Bone marrow (tissue), 2 donors: ENCODE data around the gene TBL3.

ENCODE experiments used
- DNase-seq, 2 donors: peaks; one replicate each; lab custom pipeline; 2025; lab: John Stamatoyannopoulos, UW

The TBL3 gene

DNA sequence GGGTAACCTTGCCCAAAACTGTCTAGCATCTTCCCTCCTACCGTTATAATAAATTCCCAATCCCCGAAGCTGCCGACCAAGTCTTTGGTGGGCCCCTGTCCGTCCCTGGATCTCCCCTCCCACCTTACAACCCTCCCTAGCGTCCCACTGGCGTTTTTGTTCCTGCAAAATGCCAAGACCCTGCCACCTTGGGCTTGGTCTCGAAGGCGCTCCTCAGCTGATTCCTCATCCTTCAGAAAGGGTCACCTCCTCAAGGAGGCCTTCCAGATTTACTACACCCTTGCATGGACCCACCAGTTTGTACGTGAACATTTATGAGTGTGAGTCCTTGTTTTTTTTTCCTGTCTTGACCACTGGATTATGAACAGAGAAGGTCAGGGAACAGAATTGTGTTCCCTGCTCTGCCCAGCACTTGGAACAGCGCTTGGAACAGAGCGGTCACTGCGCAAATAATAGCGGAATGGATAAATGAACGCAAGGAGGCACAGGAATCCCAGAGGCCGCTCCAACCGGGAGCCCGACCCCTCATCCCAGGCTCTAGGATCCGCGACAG lies 11.2 kb downstream of the TBL3 start:
- no peak for DNase-seq

DNA sequence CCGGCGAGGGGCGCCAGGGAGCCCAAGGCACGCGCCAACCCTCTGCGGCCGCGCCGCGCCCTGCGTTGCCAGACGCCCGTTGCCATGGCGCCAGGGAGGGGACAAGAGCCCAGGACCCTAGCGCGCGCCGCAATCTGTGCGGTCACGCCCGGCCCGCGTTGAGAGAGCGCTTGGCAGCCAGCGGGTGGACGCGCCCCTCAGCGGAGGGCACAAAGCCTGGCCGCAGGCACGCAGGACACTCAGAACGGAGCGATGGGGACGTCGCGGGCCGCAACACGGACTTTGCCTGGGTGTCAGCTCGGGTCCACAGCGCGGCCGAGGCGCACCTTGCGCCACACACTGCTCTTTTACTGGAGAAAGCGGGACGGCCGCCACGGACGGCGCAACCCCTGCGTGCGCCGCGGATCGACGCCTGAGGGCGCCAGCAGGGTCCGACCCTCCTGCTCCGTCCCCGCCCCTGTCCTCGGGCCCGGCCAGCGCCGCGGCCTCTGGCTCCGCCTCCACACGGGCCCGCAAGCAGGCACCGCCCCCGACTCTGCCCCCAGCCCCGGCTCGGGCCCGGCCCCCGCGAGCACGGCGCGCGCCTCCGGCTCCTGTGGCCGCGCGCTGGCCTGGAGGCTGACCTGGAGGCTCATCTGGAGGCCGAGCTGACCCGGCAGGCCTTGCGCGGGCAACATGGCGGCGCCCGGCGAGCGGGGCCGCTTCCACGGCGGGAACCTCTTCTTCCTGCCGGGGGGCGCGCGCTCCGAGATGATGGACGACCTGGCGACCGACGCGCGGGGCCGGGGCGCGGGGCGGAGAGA lies 11.9 kb downstream of the TBL3 start, which contains the start of gene GFER:
TSS of gene GFER (plus strand) at position 650 of the 803 bp plus-strand sequence. CDS start at position 676, 26 bp downstream.
- peak; percentile 50 to 74 for DNase-seq

DNA sequence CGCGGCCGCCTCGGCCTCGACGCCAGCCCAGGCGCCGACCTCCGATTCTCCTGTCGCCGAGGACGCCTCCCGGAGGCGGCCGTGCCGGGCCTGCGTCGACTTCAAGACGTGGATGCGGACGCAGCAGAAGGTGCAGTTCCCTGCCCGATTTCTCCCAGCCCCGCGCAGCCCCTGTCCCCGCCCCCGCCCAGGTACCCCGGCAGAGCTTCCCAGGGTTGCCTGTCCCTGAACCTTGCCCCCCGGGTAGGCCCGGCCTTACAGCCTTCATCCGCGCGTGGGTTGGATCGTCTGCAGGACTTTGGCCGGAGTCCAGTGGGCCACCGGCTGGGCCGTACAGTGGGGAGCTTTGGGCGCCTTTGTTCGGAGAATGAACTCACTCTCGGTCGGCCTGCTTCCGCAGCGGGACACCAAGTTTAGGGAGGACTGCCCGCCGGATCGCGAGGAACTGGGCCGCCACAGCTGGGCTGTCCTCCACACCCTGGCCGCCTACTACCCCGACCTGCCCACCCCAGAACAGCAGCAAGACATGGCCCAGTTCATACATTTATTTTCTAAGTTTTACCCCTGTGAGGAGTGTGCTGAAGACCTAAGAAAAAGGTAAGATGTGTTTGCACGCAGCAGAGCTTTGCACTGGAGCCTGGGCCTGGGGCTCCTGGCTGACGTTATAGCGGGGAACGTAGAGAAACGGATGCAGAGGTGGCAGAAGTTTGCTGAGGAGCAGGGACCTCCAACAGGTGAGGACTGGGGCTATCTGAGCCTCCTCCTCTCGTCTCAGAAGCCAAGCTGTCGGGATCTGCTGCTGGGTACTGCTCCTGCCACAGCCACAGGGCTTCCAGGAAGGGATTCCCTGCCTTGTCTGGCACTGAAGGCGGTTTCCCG lies 12.7 kb downstream of the TBL3 start:
- no peak for DNase-seq

DNA sequence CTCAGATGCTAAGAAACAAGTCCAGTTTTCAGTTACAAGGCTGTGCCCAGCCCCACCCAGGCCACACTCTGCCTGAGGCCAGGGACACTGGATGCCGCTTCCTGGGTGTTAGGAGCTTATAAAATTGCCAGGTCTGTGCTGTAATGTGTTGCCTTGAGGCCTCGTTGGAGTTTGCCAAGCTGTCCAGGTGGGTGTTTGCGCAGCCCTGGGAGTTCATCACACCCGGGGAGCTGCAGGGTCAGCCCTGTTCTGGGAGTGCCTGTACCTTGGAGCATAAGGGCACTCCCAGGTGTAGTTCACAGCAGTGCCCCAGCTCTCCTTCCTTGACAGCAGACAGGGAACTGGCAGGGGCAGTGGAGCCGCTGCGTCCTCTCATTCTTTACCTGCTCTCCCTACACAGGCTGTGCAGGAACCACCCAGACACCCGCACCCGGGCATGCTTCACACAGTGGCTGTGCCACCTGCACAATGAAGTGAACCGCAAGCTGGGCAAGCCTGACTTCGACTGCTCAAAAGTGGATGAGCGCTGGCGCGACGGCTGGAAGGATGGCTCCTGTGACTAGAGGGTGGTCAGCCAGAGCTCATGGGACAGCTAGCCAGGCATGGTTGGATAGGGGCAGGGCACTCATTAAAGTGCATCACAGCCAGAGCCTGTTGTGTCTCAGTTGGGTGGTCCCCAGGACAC lies 13.8 kb downstream of the TBL3 start:
- no peak for DNase-seq

DNA sequence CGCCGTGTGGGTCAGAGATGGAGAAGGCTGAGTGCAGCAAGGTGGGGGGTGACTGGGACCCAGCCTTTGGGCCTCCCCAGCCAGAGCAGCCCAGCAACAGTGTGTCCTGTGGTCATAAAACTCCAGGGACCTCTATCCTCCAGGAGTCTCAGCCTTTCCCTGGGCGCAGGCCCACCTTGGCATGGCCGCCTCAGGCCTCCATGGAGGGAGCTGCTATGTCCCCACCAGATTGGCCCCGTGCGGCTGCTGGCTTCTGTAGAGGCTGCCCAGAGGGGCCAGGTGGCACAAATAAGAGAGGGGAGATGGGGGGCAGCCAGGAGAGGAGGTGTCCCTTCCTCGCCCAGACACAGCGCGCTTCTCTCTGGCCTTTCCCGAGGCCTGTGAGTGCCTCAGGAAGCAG lies 15.3 kb downstream of the TBL3 start:
- DNase-seq, result no peak

DNA sequence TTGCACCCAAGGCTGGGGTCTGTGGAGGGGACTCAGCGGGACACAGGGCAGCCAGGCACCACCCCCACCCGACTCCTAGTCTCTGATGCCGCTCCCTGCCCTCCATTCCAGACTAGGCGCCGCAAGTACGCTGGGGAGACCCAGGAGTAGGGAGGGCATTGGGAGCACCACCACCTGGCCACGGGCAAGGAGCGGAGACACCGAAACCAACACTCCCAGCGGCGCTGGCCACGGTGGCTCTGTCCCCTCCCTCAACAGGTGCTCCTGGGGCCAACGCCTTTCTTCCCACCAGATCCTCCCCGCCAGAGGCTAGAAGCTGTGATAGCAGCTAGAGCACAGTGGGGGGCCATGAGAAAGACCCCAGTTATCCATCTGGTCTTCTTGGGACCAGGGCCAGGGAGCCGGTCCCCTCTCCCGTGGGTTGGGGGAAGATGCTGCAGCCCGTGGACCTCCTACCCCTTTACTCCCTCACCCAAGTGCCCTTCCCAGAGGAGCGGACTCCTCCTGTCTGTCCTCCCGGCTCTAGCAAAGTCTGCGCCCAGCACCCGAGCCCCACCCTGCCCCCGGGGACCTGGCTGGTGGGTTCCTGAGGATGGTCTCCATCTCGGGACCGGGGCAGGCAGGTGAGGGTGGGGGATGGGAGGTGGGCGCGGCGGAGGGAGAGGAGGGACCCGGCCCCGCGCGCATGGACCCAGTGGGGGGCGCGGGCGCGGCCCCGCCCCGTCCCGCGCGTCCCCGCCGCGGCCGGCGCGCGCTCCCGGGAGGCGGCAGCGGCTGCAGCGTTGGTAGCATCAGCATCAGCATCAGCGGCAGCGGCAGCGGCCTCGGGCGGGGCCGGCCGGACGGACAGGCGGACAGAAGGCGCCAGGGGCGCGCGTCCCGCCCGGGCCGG lies 17.6 kb downstream of the TBL3 start, which contains the start of gene SYNGR3:
TSS of gene SYNGR3 (plus strand) at position 762 of the 892 bp plus-strand sequence. CDS start 133 bp downstream, outside the sequence.
- DNase-seq, result no peak

DNA sequence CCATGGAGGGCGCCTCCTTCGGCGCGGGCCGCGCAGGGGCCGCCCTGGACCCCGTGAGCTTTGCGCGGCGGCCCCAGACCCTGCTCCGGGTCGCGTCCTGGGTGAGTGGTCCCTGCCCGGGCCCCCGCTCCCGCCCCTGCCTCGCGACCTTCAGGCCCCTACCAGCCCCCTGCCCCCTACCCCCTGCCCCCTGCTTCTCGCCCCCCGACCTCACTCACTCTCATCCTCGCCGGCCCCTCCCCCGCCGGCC lies 18.2 kb downstream of the TBL3 start:
- DNase-seq, result no peak

DNA sequence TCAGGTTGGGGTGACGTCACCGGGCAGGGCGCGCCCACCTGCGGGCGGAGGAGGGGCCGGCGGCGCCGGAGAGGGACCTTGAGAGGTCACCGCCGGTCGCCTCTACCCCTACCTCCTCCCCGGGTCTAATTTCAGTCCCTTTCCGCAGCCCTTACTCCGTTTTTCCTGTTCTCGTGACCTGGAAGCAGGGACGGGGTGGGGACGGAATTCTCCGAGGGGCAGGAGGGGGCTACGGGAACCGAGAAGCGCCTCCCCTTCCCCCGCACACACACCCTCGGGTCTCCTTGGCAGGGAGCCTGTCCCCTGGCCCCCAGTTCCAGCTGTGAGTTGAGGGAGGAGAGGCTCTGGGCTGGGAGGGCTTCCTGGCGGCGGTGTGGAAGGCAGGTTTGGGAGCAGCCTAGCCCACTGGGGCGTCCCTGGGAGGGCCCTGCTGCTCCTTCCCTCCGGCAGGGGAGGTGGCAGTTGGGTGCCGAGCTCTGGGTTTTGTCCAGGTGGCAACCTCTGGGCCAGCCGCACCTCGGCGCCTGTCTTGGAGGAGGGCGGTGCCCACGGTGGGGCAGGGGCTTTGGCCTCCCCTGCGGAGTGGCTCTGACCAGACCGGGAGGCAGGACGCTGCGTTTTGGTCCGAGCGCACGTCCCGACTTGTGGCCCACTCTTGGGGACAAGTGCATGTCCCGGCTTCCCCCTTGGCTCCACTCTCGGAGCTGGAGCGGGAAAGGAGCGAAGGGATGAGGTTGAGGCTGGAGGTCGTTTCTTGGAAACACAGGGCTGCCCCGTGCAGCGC lies 18.7 kb downstream of the TBL3 start:
- no peak for DNase-seq

DNA sequence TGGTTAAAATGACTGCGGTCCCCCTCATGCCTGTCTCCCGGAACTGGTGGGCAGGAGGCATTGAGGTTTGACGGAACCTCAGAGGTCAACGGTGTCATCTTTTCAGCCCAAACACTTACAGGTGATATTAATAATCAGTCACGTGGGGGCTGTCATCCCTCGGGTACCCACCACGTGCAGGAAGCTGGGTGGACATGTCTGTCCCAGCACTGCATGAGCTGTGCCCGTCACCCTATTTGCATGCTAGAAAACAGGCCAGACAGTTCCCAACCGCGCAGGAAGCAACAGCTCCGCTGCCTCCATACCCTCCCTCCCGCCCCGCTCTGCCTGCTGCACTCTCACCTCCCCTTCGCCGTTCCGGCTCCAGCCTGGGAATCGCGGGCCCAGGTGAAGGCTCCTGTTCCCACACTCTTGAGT lies 19.3 kb downstream of the TBL3 start:
- peak; percentile 12 to 38 for DNase-seq

DNA sequence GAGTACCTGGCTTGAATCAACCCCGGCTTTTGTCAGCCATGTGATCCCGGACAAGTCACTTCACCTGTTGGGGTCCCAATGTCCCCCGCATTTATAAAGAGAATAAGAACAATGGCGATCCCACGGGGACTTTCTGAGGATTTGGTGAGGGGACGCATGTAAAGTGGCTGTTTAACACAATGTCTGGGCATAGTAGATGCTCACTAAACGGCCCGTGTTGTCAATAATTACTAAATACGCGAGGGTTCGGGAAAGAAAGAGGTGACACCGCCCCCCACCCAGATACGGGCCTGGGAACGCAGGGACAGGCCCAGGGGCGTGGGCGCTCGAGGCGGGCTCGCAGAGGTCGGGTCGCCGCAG lies 19.7 kb downstream of the TBL3 start:
- DNase-seq, result no peak

DNA sequence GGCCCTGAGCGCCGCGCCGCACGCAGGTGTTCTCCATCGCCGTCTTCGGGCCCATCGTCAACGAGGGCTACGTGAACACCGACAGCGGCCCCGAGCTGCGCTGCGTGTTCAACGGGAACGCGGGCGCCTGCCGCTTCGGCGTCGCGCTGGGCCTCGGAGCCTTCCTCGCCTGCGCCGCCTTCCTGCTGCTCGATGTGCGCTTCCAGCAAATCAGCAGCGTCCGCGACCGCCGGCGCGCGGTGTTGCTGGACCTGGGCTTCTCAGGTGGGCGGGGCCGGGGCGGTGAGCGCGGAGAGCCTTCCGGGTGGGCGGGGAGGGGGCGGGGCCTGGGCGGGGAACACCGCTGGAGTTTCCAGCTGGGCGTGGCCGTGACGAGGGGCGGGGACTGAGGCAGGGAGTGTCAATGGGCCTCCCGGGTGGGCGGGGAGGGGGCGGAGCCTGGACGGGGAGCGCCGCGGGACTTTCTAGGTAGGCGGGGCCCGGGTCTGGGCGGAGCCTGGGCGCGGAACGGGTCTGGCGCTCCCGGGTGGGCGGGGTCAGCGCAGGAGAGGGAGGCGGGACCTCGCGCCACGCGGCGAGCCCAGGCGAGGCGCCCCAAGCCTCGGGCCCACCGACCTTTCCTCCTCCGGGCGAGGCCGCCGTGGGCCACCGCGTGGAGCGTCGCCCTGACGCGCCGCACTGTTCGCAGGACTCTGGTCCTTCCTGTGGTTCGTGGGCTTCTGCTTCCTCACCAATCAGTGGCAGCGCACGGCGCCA lies 20.3 kb downstream of the TBL3 start:
- DNase-seq, result peak; percentile 25 to 97

DNA sequence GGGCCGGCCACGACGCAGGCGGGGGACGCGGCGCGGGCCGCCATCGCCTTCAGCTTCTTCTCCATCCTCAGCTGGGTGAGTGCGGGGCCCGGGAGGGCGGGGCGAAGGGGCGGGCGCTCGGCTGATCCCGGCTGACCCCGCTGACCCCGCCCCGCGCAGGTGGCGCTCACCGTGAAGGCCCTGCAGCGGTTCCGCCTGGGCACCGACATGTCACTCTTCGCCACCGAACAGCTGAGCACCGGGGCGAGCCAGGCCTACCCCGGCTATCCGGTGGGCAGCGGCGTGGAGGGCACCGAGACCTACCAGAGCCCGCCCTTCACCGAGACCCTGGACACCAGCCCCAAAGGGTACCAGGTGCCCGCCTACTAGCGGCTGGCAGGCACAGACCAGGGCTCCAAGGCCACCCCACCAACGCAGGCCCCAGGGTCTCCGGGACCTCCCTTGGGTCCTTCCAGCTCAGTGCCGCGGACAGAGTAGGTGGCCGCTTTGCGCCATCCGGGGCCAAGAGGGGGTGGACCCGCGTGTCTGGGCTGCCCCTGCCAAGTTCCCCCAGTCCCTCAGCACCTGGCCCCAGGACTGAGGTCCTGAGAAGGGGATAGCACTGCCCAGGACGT lies 21.0 kb downstream of the TBL3 start:
- DNase-seq, result no peak

DNA sequence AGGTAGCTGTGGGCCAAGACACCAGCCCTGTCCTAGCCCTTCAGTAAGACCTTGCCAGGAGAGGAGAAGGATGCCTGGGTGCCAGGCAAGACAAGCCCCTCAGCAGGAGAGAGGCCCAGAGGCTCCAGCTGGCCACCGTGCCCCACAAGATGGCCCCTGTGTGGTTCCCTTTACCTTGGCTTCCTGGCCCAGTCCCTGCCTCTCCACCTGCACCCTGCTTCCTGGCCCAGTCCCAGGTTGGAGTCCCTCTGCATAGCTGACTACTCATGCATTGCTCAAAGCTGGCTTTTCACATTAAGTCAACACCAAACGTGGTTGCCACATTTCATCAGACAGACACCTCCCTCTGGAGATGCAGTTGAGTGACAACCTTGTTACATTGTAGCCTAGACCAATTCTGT lies 21.9 kb downstream of the TBL3 start:
- DNase-seq, result no peak

DNA sequence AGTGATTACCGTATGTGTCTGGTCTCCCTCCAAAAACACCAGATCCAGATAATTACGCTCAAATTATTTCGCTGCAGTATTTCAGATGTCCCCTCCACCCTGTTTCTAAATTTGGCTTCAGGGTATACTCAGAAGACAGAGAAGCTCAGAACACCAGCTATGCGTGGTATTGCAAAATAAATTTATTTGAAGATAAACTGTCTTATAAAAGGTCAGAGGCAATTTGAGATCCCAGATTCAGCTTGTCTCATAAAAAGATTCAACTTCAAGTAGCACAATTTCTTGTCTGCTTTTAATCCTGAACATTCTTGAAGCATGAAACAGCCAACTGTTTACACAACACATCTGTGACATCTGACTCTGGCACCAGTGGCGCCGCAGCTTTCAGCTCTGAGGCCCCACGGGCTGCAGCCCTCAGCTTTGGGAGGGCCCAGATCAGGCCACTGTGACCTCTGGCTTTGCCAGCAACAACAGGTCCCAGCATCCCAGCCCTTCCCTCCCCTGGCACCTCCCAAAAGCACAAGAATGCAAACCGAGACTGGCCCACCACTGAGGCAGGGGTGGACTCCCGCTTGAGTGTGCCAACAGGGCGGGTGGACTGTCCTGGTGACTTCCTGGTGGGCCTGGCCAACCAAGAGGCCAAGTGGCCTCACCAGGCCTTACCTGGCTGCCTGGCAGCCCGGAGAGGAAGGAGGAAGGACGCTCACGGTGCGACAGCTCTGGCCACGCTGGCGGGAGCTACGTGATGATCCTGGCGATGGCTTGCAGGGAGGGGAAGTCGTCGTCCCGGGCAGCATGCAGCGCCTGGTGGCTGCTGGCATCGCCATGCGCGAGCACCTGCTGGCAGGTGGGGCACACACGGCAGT lies 25.9 kb downstream of the TBL3 start:
- DNase-seq, result no peak

DNA sequence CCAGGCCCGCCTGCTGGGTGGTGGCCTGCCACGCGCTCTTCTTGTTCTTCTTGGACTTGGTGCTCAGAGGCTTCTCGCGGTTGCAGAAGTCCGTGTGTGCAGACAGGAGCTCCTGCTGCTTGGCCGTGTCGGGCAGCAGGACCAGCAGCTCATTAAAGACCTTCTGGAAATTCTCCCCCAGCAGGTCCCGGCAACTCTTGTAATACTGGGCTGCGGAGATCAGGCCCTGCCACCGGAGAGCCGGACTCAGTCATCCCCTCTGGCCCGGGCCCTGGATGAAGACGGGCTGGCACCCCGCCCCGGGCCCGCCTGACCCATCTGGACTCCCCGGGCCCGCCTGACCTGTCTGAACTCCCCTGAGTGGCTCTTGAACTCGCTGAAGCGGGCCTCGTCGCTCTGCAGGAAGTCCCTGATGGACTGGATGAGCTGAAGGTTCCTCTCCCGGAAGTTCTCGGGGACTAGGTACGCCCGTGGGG lies 26.5 kb downstream of the TBL3 start:
- no peak for DNase-seq

DNA sequence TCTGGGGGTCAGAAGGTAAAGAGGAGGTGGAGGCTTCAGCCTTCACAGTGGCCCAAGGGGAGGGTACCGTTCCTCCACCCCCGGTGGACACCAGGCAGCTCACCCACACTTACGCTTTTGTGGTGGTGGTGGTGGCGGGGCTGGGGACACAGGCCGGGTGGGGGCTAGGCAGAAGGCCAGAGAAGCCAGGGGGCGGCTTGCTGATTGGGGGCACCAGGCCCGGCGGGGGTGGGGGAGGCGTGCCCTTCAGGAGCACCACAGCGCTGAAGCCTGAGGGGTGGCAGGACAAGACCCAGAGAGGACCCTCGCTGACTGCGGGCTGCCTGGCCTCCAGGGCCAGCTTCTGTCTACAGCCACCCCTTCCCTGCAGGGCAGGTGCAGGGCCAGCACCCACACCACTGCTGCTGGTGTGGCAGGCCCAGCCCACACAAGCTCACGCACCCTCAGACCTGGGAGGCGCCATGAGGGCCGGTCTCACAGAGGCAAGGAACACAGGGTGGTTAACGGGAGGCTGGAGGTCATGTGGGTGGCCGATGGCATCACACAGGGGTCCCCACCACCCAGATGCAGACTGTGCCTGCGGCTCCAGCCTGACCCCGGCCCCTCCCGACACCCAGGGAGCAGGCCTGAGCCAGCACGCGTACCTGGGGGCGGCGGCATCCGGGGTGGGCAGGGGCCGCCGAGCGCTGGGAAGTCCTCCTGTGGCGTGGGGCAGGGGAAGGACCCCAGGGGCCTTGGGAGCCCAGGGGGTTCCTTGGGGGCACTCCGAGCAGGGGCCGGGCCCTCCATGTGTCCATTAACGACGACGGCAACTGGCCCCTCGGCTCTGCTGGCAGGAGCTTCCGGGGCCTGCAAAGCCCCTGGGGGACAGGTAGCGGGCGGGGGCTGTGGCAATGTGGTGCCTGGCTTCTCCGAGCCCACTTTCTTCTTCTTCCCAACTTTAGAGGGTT lies 27.3 kb downstream of the TBL3 start:
- DNase-seq, result no peak
